ENCODE measurements around the gene SMYD3. TPM values are rescaled to one million over a fixed set of nuclear protein-coding genes. Genes with fewer than 3 reads are reported as not detected.

Gene SMYD3
- total and polyA plus RNA-seq, 2 donors (not counting 1 experiment from before 2014, with no cell fraction given): 69.4 to 83.1 TPM

- peaks cover 4% of the 10 kb centered on the region for H3K79me2 ChIP-seq (ENCODE audit: control insufficient read depth, insufficient read depth, low read length)
- no peaks in the 10 kb centered on the region for H3K4me1 ChIP-seq (ENCODE audit: control insufficient read depth, extremely low read depth, insufficient read depth, low read length)
- H3K4me2 ChIP-seq (ENCODE audit: extremely low read depth, insufficient read depth, low read length): no peak overlapping the region
- no peak for DNase-seq (ENCODE audit: low read depth in 2 of 2)
- TF ChIP-seq CTCF (conservative IDR thresholded peaks at IDR 0.05 in 1 of 2, IDR thresholded peaks at IDR 0.05 in 1 of 2; ENCODE audit: low read depth in 1 of 2, low read length in 2 of 2) (no peak), EZH2 (IDR thresholded peaks at IDR 0.05; ENCODE audit: low read length, missing control alignments) (no peak)
- no peak overlapping the region for H2AFZ ChIP-seq (ENCODE audit: low read length)
- H3K4me3 ChIP-seq (replicated peaks in 1 of 4; ENCODE audit: control extremely low read depth in 1 of 4, insufficient read depth in 1 of 4, low read depth in 3 of 4, low read length in 4 of 4): no peak overlapping the region
- no peaks in the 10 kb centered on the region for H4K20me1 ChIP-seq (ENCODE audit: control insufficient read depth, extremely low read depth, insufficient read depth, low read length)
- no peaks in the 10 kb centered on the region for H3K36me3 ChIP-seq (ENCODE audit: control insufficient read depth, insufficient read depth, low read length)
- no peak overlapping the region for H3K9ac ChIP-seq (ENCODE audit: insufficient read depth, low read length)
- no peaks in the 10 kb centered on the region for H3K27me3 ChIP-seq (ENCODE audit: control insufficient read depth, insufficient read depth, low read length)
- H3K27ac ChIP-seq (ENCODE audit: insufficient read depth, low read length): no peak overlapping the region
- H3K9me3 ChIP-seq (ENCODE audit: control insufficient read depth, insufficient read depth, low read depth, low read length): no peaks in the 10 kb centered on the region
Observed at GRCh38 chr1:246510147-246511030, 3.3 kb upstream of the SMYD3 start.

- no peak overlapping the region for H3K4me3 ChIP-seq (replicated peaks in 1 of 4; ENCODE audit: control extremely low read depth in 1 of 4, insufficient read depth in 1 of 4, low read depth in 3 of 4, low read length in 4 of 4)
Observed at GRCh38 chr1:246508897-246509688, 2.0 kb upstream of the SMYD3 start.

More at GRCh38 chr1:246508897-246509688, 2.0 kb upstream of the SMYD3 start:
- Histone ChIP-seq H3K4me1 (ENCODE audit: control insufficient read depth, extremely low read depth, insufficient read depth, low read length) (no peaks in the 10 kb centered on the region), H3K4me2 (ENCODE audit: extremely low read depth, insufficient read depth, low read length) (no peak overlapping the region), H3K9me3 (ENCODE audit: control insufficient read depth, insufficient read depth, low read depth, low read length) (no peaks in the 10 kb centered on the region), H3K79me2 (ENCODE audit: control insufficient read depth, insufficient read depth, low read length) (peaks cover 9% of the 10 kb centered on the region), H4K20me1 (ENCODE audit: control insufficient read depth, extremely low read depth, insufficient read depth, low read length) (no peaks in the 10 kb centered on the region), H2AFZ (ENCODE audit: low read length) (no peak overlapping the region), H3K27ac (ENCODE audit: insufficient read depth, low read length) (no peak overlapping the region), H3K27me3 (ENCODE audit: control insufficient read depth, insufficient read depth, low read length) (no peaks in the 10 kb centered on the region), H3K36me3 (ENCODE audit: control insufficient read depth, insufficient read depth, low read length) (no peaks in the 10 kb centered on the region), H3K9ac (ENCODE audit: insufficient read depth, low read length) (no peak overlapping the region)
- DNase-seq (ENCODE audit: low read depth in 2 of 2): no peak
- TF ChIP-seq CTCF (conservative IDR thresholded peaks at IDR 0.05 in 1 of 2, IDR thresholded peaks at IDR 0.05 in 1 of 2; ENCODE audit: low read depth in 1 of 2, low read length in 2 of 2) (no peak), EZH2 (IDR thresholded peaks at IDR 0.05; ENCODE audit: low read length, missing control alignments) (no peak)
